OCI-LY3 (cell line): Measurements from ENCODE around the gene CD209.

Experiments used
- H2AFZ ChIP-seq: fragments of 200-600, 300-600 bp; shearing (Covaris generic); 2 replicates; pipeline ENCODE4 v1.6.0; 2014; ENCODE audit warnings: antibody characterized with exemption, low read depth, low read length
- H3K27ac ChIP-seq: fragments of 200-600, 300-600 bp; sonication (generic); 2 replicates; pipeline ENCODE4 v1.5.1; 2014; ENCODE audit warnings: mild to moderate bottlenecking, low read length, moderate library complexity, mixed read lengths
- H3K27me3 ChIP-seq: fragments of 200-600, 300-600 bp; sonication (generic); 2 replicates; pipeline ENCODE4 v1.6.1; 2014; ENCODE audit warnings: low read depth, low read length, mixed read lengths
- H3K36me3 ChIP-seq: fragments of 200-600, 300-600 bp; sonication (generic); replicated peaks from 2 replicates; pipeline ENCODE3; 2014; ENCODE audit warnings: low read depth, low read length, mixed read lengths
- H3K4me1 ChIP-seq: fragments of 300-600, 200-600 bp; sonication (generic); 2 replicates; pipeline ENCODE4 v1.6.1; 2014; ENCODE audit warnings: low read length, mixed read lengths
- H3K4me2 ChIP-seq: fragments of 200-600, 300-600 bp; sonication (generic); 2 replicates; pipeline ENCODE4 v1.6.1; 2014; ENCODE audit warnings: low read length, mixed read lengths
- H3K4me3 ChIP-seq: fragments of 300-600, 200-600 bp; sonication (generic); 2 replicates; pipeline ENCODE4 v1.5.1; 2014; ENCODE audit warnings: antibody characterized with exemption, mild to moderate bottlenecking, low read length, moderate library complexity
- H3K79me2 ChIP-seq: fragments of 300-600, 200-600 bp; shearing (Covaris generic); 2 replicates; pipeline ENCODE4 v1.6.1; 2014; ENCODE audit warnings: mild to moderate bottlenecking, low read length, mixed read lengths
- H3K9ac ChIP-seq: fragments of 300-600, 200-600 bp; shearing (Covaris generic); 2 replicates; pipeline ENCODE4 v1.6.0; 2014; ENCODE audit warnings: mild to moderate bottlenecking, low read length, moderate library complexity
- H3K9me3 ChIP-seq: fragments of 200-600, 300-600 bp; shearing (Covaris generic); 2 replicates; pipeline ENCODE4 v1.6.1; 2014; ENCODE audit warnings: low read length, mixed read lengths; ENCODE audit not compliant: insufficient read depth
- H4K20me1 ChIP-seq: fragments of 200-600, 300-600 bp; sonication (generic); 2 replicates; pipeline ENCODE4 v1.6.1; 2016; ENCODE audit warnings: low read length, mixed read lengths; ENCODE audit not compliant: insufficient read depth
- CTCF ChIP-seq: fragments of 200-600, 300-600 bp; sonication (generic); IDR thresholded peaks from 2 replicates; pipeline ENCODE4 v1.5.1; 2014; ENCODE audit warnings: antibody characterized with exemption, low read length, low read depth
- EZH2phosphoT487 ChIP-seq: fragments of 200-600 bp; shearing (Covaris generic); IDR thresholded peaks from 2 replicates; pipeline ENCODE4 v1.6.1; 2018; ENCODE audit warnings: antibody characterized with exemption, mixed run types, low read depth

Gene CD209

GRCh38 chr19:7706188-7706954 is 41.0 kb downstream of the CD209 start:
- Histone ChIP-seq H3K9me3 (no peaks in the 10 kb centered on the region), H3K9ac (peak overlapping the region; percentile 43; the same call in 1 of the 2 replicates), H4K20me1 (no peaks in the 10 kb centered on the region; the same call in 1 of the 2 replicates), H3K4me1 (peaks cover 52% of the 10 kb centered on the region), H3K36me3 (no peaks in the 10 kb centered on the region), H2AFZ (no peak overlapping the region; the same call in 1 of the 2 replicates), H3K79me2 (no peaks in the 10 kb centered on the region), H3K27ac (peak overlapping the region; percentile 43; the same call in 1 of the 2 replicates), H3K27me3 (peaks cover 70% of the 10 kb centered on the region), H3K4me3 (peak overlapping the region; percentile 67), H3K4me2 (peak overlapping the region; percentile 94)
- TF ChIP-seq CTCF (no peak), EZH2phosphoT487 (no peak)

GRCh38 chr19:7705387-7706187 is 41.7 kb downstream of the CD209 start:
- Histone ChIP-seq H3K9me3 (no peaks in the 10 kb centered on the region), H3K4me1 (peaks cover 55% of the 10 kb centered on the region), H3K4me3 (peak overlapping the region; percentile 67), H3K27ac (peak overlapping the region; percentile 43; the same call in 1 of the 2 replicates), H4K20me1 (no peaks in the 10 kb centered on the region; the same call in 1 of the 2 replicates), H3K79me2 (no peaks in the 10 kb centered on the region), H2AFZ (no peak overlapping the region; the same call in 1 of the 2 replicates), H3K4me2 (peak overlapping the region; percentile 94), H3K27me3 (peaks cover 72% of the 10 kb centered on the region), H3K36me3 (no peaks in the 10 kb centered on the region), H3K9ac (peak overlapping the region; percentile 43; the same call in 1 of the 2 replicates)
- TF ChIP-seq CTCF (no peak), EZH2phosphoT487 (peak; percentile 95)

- Histone ChIP-seq H3K9ac (no peak overlapping the region), H3K79me2 (no peaks in the 10 kb centered on the region), H3K27me3 (peaks cover 69% of the 10 kb centered on the region), H4K20me1 (no peaks in the 10 kb centered on the region; the same call in 1 of the 2 replicates), H3K4me3 (no peak overlapping the region), H3K4me2 (no peak overlapping the region; the same call in 1 of the 2 replicates), H3K4me1 (peaks cover 62% of the 10 kb centered on the region), H2AFZ (no peak overlapping the region), H3K27ac (no peak overlapping the region), H3K9me3 (no peaks in the 10 kb centered on the region), H3K36me3 (no peaks in the 10 kb centered on the region)
- TF ChIP-seq EZH2phosphoT487: no peak
- TF ChIP-seq CTCF: no peak
These were observed 42.9 kb downstream of the CD209 start for GRCh38 chr19:7704280-7705060.
